GM18907 (cell line): ENCODE data around the gene ACTR1B.
"Not testable (repeated sequence)": the region's sequence is repeated elsewhere in the genome, so short reads cannot be mapped to it uniquely, and the experiment has no call there.

Source experiments
- ATAC-seq: cut with Tn5 transposase; IDR thresholded peaks from one replicate; pipeline ENCODE4 v1.9.1; 2021; ENCODE audit warnings: mild to moderate bottlenecking, moderate library complexity; ENCODE audit not compliant: unreplicated experiment

ACTR1B gene

GRCh38 chr2:97659256-97660043, 4.4 kb downstream of the ACTR1B start:
- ATAC-seq = no peak

- ATAC-seq = no peak
Measured at GRCh38 chr2:97658691-97659157, 5.1 kb downstream of the ACTR1B start.

DNA sequence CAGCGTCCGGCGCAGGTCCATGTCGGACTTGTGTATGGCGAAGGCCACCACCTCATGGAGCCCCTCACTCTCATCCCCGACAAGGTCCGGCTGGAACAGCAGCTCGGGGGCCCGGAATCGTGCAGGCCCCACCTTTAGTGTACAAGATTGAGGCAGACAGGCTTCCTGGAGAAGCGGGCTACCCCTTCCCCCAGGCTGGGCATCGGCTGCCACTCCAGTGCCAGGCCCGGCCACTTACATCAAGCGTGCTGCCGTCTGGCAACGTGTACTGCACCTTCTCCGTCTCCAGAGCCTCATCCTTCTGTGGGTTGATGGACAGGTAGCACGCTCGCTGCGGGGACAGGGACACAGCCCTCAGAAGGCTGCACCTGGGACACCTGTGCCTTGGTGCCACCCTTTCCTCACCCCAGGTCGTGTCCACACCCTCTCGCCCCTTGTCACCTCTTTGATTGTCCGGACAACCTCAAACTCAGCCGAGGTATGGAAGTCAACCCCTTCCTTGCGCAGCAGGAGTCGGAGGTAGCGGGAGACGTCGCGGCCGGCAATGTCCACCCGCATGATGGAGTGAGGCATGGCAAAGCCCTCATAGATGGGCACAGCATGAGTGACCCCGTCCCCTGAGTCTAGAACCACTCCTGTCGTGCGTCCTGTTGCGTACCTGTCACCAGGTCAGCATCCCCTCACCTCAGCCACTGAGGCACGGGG, 5.7 kb downstream of the ACTR1B start:
- ATAC-seq = no peak

GRCh38 chr2:97656905-97657587, 6.8 kb downstream of the ACTR1B start:
- no peak for ATAC-seq

DNA sequence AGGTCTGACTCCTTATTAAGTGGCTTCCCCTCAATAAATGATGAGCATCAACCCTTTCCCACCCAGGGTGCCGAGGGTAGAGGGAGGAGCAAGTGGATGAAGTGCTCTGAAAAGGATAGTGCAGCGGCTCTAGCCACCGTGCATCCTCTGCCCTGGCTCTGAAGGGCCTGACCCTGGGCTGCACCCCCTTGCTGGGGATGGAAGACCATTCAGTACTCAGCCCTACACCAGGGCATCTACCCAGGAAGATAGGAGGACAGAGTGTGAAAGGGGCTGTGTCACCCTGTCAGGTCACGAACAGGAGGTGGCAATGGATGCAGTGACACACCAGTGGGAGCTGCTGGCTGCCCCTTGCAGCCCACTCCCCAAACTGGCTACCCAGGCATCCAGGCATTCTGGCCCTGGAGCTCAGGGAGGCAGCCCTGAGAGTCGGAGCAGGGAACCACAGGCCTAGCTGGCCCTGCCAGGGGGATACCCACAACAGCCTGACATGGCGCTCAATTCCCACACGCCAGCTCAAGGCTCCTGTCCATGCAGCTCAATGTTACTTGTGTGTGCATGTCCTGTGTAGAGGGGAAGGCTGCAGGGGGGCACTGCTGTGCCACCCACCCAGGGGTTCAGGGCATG, 7.6 kb downstream of the ACTR1B start:
- no peak for ATAC-seq

DNA sequence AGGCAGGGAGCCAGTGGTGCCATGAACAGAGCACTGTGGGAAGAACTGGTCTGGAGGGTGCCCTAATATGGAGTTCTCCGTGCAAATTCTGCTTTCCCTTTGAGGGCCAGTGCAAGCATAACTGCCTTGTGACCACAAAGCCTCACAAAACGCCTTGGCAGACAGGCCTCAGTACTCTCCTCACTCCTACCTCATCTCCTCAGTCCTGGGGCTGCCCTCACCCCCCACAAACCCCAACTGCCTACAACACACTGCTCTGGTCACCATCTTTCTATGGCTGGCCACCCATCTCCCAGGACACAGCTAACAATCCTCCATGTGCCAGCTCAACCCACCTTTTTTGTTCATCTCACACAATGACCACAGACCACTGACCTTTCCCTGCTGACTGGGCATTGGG, 9.1 kb downstream of the ACTR1B start:
- ATAC-seq = no peak

DNA sequence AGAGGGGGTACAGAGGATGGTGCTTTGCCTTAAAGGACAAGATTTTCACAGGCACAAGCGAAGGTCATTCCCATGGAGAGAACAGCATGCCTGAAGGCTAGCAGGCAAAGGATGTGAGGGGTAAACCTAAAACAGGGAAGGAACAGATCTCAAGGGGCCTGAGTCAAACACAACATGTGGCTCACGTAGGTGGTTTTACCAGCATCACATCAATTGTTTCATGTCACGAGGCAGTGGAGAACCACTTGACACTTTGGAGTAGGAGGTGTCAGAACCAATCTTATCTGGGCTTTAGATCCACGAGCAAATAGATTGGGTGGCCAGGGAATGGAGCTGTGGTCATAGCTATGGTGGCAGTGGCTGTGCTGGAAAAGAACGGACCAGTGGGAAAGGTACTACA, 9.5 kb downstream of the ACTR1B start:
- ATAC-seq = no peak

DNA sequence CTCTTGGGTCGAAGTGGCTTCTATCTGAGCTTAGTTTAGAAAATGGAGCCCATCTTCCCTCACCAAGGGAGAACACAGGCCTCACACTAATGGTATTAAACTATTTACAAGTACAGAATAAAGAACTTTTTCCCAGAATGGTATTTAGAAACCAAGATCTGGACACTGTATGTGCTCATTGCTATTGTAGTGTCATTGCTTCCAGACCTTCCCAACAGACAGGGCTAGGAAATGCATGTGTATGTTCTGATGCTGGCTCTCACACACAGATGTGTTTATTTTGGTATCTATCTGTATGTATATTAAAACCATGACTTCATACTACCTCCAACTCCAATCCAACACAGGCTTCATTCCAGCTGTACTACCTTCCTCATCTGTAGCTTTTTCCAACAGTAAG, 10.0 kb downstream of the ACTR1B start:
- ATAC-seq = no peak

DNA sequence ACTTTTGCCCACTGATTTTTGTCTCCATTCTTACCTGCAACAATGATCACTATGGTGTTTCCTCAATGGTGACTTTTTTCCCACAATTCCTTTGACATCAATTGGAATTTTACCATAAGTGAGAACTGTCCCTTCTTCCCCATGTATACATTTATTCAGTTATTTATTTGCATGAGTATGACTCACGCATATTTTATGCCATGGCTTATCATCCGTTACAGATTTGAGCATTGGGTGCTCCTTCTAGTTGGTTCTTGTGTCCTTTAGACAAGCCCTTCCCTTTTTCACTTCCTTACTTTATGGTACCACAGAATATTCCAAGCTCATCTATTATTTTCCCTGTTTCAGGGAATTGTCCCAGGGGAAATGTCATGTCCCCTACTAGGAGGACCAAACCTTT, 10.4 kb downstream of the ACTR1B start:
- no peak for ATAC-seq

DNA sequence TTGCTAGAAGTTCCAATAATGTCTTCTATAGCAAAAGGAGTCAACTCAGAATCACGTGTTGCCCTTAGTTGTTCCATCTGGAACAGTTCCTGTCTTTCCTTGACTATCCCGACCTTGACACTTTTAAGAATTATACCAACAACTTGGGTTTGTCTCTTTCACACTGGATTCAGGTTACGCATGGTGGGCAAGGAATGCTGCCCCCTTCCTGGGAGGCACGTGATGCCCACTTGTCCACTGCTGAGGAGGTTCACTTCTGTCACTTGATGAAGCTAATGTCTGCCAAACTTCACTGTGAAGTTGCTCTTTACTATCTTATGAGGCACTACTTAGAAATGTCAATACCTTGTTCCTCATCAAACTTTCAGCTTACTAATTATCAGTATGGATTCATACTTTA, 12.7 kb downstream of the ACTR1B start:
- no peak for ATAC-seq

DNA sequence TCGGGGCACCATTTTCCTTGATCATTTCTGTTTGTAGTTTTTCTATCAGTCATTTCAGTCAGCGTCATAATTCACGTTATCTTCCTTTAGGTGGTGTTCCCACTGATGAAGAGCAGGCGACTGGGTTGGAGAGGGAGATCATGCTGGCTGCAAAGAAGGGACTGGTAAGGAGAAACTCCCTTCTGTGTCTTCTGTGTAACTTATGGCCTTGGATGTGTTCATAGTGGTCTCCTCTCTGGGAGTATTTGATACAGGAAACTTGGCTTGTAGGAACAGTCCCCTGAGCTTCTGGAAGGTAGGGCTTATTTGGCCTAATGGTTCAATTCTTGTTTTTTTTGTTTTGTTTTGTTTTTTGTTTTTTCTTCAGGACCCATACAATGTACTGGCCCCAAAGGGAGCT, 16.9 kb downstream of the ACTR1B start:
- no peak for ATAC-seq

GRCh38 chr2:97645695-97646629, 17.9 kb downstream of the ACTR1B start, which contains the start of gene COX5B:
TSS of gene COX5B (plus strand) at chr2:97646062. CDS start at chr2:97646087, 25 bp downstream.
- ATAC-seq = peak; percentile 94

DNA sequence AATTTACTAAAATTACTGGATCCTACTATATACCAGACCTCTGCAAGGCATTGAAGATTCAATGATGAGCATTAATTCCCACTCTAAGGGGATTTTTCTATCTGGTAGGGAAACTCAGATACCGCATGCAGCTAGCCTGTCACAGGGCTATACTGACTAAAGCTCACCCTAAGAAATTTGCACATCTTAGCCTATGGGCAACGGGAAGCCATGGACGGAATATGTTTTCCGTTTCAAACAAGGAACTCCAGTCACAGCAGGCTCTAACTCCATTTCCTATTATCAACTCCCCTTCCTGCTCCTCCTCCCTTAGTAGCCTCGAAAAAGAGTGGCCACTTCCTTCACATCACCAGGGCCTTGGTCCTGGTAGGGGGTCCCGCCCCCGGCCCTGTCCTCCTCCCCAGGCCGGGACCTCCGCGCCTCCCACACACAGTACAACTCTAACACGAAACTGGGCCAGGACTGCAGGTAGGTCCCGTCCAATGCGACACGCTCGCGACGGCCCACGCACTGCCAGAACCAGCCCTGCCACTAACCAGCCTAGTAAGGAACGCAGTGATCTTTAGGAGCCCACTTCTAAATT, 18.6 kb downstream of the ACTR1B start:
- ATAC-seq = peak; percentile 36

DNA sequence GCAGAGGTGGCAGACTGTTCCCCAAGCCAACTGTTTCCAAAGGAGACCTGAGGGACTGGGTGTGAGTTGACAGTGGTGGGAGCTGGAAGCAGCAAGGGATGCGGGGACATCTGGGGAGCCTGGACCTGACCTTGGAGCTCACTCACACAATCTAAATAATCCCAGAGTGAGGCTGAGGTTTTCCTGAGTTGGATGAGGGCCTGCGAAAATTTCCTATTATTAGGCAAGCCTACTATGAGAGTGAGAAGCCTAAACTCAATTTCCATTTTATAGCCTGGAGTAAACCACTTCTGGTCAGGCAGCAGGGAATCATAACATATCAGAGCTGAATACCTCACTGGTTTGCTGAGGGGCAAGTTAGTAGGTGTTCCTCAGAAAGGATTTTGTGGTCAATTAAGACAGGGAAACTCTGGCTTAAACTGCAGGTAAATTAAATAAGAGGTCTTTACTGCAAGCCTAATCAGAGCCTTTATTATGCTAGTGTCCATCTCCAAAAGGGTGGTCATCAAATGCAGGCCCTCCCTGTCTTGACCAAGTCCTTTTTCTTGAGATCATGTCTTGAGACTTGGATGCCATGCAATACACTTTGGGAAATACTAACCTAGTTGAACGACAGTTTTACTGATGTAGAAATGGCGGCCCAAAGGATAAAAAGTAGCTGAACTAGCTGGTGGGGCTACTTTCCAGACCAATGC, 19.7 kb downstream of the ACTR1B start:
- ATAC-seq = no peak

GRCh38 chr2:97626049-97626430, 37.8 kb downstream of the ACTR1B start:
- ATAC-seq = not testable (repeated sequence)

- not testable (repeated sequence) for ATAC-seq
Measured at GRCh38 chr2:97625354-97626048, 38.3 kb downstream of the ACTR1B start.

DNA sequence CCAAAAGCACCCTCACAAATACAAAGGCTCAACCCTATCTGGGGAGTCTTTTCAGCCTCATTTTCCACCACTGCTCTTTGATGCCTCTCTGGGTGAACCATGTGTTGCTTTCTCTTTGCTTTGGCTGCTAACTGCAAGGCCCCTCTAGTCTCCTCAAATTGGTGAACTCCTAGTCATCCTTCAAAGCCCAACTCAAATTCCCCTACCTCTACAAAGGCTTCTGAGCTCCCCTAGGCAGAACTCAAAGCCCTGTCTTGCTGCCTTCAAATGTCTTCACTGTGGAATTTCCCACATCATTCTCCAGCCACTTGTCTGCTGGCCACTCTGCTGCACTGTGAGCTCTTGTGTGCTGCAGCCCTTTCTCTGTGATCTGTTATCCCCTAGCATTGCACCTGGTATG, 40.9 kb downstream of the ACTR1B start:
- not testable (repeated sequence) for ATAC-seq

DNA sequence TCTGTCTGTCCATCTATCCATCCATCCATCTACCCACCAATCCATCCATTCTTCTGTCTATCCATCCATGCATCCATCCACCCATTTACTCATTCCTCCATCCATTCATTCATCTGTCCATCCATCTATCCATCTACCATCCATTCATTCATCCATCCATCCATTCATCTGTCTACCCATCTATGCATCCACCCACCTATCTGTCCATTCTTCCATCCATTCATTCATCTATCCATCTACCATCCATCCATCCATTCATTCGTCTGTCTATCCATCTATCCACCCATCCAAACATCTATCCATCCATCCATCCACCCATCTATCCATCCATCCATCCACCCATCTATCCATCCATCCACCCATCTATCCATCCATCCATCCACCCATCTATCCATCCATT, 43.4 kb downstream of the ACTR1B start:
- not testable (repeated sequence) for ATAC-seq
